Hepatocyte (in vitro differentiated cells): ENCODE data around the gene SLC30A7. TPM values are rescaled to one million over a fixed set of nuclear protein-coding genes. Genes with fewer than 3 reads are reported as not detected.
A peak's percentile ranks its signal among the peaks of the same experiment; 100 is the strongest.
"Not testable (repeated sequence)": the region's sequence is repeated elsewhere in the genome, so short reads cannot be mapped to it uniquely, and the experiment has no call there.

Experiments
- DNase-seq: peaks from one replicate; pipeline ENCODE4 v3.0.0-alpha.2; 2016; ENCODE audit warnings: low spot score
- H2AFZ ChIP-seq: fragments of 200-600 bp; sonication (generic); 2 replicates; pipeline ENCODE4 v1.6.0; 2016; ENCODE audit warnings: antibody characterized with exemption, mild to moderate bottlenecking
- H3K27ac ChIP-seq: fragments of 200-600 bp; sonication (generic); 2 replicates; pipeline ENCODE4 v1.5.1; 2016; ENCODE audit warnings: mild to moderate bottlenecking
- H3K27me3 ChIP-seq: fragments of 200-600 bp; sonication (generic); 2 replicates; pipeline ENCODE4 v1.6.1; 2016
- H3K36me3 ChIP-seq: fragments of 200-600 bp; sonication (generic); replicated peaks from 2 replicates; pipeline ENCODE4 v1.5.1; 2016; ENCODE audit warnings: low read depth; ENCODE audit not compliant: insufficient read depth
- H3K4me1 ChIP-seq: fragments of 200-600 bp; sonication (generic); 2 replicates; pipeline ENCODE4 v1.5.1; 2016; ENCODE audit warnings: mild to moderate bottlenecking, moderate library complexity; ENCODE audit not compliant: insufficient read depth
- H3K4me2 ChIP-seq: fragments of 200-600 bp; sonication (generic); 2 replicates; pipeline ENCODE4 v1.6.0; 2016
- H3K4me3 ChIP-seq: fragments of 200-600 bp; sonication (generic); 2 replicates; pipeline ENCODE4 v1.5.1; 2016; ENCODE audit warnings: mild to moderate bottlenecking
- H3K79me2 ChIP-seq: fragments of 200-600 bp; sonication (generic); 2 replicates; pipeline ENCODE4 v1.6.0; 2017; ENCODE audit warnings: mild to moderate bottlenecking
- H3K9me2 ChIP-seq: fragments of 200-600 bp; sonication (generic); replicated peaks from 2 replicates; pipeline ENCODE4 v1.6.0; 2017; ENCODE audit warnings: mild to moderate bottlenecking; ENCODE audit not compliant: insufficient read depth
- H3K9me3 ChIP-seq: fragments of 200-600 bp; sonication (generic); 2 replicates; pipeline ENCODE4 v1.5.1; 2016; ENCODE audit warnings: low read depth, mild to moderate bottlenecking
- H4K20me1 ChIP-seq: fragments of 200-600 bp; sonication (generic); 2 replicates; pipeline ENCODE4 v1.6.0; 2016; ENCODE audit warnings: mild to moderate bottlenecking; ENCODE audit not compliant: insufficient read depth, poor library complexity, severe bottlenecking
- EZH2 ChIP-seq: fragments of 200-600 bp; sonication (generic); IDR thresholded peaks from 2 replicates; pipeline ENCODE4 v1.6.1; 2016; ENCODE audit warnings: antibody characterized with exemption, mild to moderate bottlenecking, borderline replicate concordance
- EZH2phosphoT487 ChIP-seq: fragments of 200-600 bp; sonication (generic); IDR thresholded peaks from one replicate; pipeline ENCODE4 v1.6.1; 2018; ENCODE audit warnings: antibody characterized with exemption, mild to moderate bottlenecking, low read depth, moderate library complexity; ENCODE audit not compliant: unreplicated experiment, severe bottlenecking
- WGBS: methylation state at CpG from one replicate; pipeline ENCODE4 v1.1.6; 2016; ENCODE audit warnings: low lambda C conversion rate; ENCODE audit errors: missing lambda C conversion rate; 5-methylcytosine and 5-hydroxymethylcytosine counted together
- polyA plus RNA-seq: library from polyadenylated mRNA; unstranded; fragments of >200 nt; fragmentation: Nextera tagmentation; extraction: Ambion mirVana; gene quantifications from 2 replicates; pipeline ENCODE4 v1.2.1, GENCODE V29; 2016
- total RNA-seq: library from RNA; depleted of rRNA; stranded (reverse); fragments of >200 nt; gene quantifications from 2 replicates; pipeline ENCODE4 v1.2.3, GENCODE V29; 2014
- TF ChIP-seq, protein P1 (sequence below): fragments of 200-600 bp; sonication (generic); IDR thresholded peaks from 2 replicates; pipeline ENCODE4 v1.5.1; 2016; ENCODE audit warnings: antibody characterized with exemption, mild to moderate bottlenecking; ENCODE audit not compliant: poor library complexity

The SLC30A7 gene
- total and polyA plus RNA-seq, 2 experiments from 2014 or later = 23.0 to 61.9 TPM

DNA sequence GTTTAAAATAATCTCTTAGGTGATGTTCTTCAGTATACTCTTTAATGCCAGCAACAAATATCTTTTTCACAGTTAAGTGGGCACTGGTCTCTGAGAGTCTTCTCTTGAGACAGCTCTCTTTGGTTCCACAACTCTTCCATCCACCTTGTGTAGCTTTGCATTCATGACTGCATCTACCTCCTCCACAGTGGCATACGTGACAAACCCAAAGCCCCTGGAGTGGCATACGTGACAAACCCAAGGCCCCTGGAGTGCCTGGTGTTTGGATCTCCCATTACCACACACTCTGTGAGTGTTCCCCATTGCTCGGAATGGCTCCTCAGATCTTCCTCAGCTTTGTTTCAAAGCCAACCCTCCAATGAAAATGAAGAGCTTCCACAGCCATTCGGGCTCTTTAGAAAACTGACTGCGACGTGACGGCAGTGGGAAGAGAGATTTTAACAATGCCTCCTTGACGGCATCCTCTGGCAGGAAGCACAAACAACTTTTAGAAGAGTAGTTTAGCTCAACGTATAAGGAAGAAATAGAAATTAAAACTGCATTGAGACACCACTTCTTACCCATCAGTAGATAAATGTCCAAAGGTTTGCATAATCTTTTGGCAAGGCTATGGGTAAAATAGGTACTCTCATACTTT is 45.8 kb downstream of the SLC30A7 start:
- H3K27me3 ChIP-seq = no peaks in the 10 kb centered on the region
- no peak overlapping the region for H3K27ac ChIP-seq
- H3K79me2 ChIP-seq = peaks cover 3% of the 10 kb centered on the region
- no peaks in the 10 kb centered on the region for H4K20me1 ChIP-seq
- no peaks in the 10 kb centered on the region for H3K4me1 ChIP-seq
- no peaks in the 10 kb centered on the region for H3K9me2 ChIP-seq
- H3K36me3 ChIP-seq = no peaks in the 10 kb centered on the region
- TF ChIP-seq EZH2phosphoT487 (no peak), EZH2 (no peak)
- TF ChIP-seq, protein P1, sequence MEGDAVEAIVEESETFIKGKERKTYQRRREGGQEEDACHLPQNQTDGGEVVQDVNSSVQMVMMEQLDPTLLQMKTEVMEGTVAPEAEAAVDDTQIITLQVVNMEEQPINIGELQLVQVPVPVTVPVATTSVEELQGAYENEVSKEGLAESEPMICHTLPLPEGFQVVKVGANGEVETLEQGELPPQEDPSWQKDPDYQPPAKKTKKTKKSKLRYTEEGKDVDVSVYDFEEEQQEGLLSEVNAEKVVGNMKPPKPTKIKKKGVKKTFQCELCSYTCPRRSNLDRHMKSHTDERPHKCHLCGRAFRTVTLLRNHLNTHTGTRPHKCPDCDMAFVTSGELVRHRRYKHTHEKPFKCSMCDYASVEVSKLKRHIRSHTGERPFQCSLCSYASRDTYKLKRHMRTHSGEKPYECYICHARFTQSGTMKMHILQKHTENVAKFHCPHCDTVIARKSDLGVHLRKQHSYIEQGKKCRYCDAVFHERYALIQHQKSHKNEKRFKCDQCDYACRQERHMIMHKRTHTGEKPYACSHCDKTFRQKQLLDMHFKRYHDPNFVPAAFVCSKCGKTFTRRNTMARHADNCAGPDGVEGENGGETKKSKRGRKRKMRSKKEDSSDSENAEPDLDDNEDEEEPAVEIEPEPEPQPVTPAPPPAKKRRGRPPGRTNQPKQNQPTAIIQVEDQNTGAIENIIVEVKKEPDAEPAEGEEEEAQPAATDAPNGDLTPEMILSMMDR = no peak
- H3K4me2 ChIP-seq = no peak overlapping the region
- H3K9me3 ChIP-seq = no peaks in the 10 kb centered on the region
- H2AFZ ChIP-seq = no peak overlapping the region
- H3K4me3 ChIP-seq = no peak overlapping the region
- WGBS = 96% methylated on average over 9 of the region's 9 CpGs
- no peak for DNase-seq

DNA sequence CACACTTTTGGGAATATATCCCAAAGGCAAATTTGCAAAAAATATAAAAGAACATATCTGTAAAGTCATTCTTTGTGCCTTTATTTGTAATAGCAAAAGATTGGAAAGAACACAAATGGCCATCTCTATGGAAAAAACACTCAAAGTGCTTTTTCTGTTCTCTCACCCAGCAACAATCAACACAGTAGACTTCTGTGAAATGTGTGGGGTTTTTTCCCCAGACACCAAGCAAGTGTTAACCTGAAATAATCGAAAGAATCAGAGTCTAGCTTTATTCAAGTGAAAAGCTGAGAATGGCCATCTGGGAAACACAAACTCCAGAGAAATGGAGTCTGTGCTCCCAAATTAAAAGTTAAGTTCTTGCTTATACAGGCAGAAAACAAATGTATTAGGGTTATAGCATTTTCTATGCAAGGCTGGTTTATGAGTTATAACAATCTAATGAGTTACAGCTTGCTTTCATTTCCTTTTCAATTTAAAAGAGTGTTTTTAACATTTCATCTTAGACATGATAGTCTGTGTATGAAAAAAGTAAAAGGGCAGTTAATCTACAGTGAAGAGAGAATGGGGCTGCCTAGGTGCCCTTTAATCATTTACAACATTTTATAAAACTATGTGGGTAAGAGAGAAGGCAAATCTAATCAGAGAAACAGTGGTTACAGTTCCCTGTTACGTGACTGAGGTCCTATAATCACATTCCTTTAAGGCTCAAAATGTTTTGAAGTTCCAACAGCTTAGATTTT is 46.6 kb downstream of the SLC30A7 start:
- no peaks in the 10 kb centered on the region for H3K4me1 ChIP-seq
- 58% methylated on average over 2 of the region's 2 CpGs for WGBS
- H3K27me3 ChIP-seq = no peaks in the 10 kb centered on the region
- no peak for TF ChIP-seq EZH2phosphoT487
- no peak for TF ChIP-seq EZH2
- TF ChIP-seq, protein P1 = no peak
- no peaks in the 10 kb centered on the region for H3K9me3 ChIP-seq
- H3K36me3 ChIP-seq = no peaks in the 10 kb centered on the region
- H3K79me2 ChIP-seq = peaks cover 3% of the 10 kb centered on the region
- DNase-seq = no peak
- H3K27ac ChIP-seq = no peak overlapping the region
- H2AFZ ChIP-seq = no peak overlapping the region
- H3K4me2 ChIP-seq = no peak overlapping the region
- H4K20me1 ChIP-seq = no peaks in the 10 kb centered on the region
- H3K4me3 ChIP-seq = no peak overlapping the region
- H3K9me2 ChIP-seq = no peaks in the 10 kb centered on the region

DNA sequence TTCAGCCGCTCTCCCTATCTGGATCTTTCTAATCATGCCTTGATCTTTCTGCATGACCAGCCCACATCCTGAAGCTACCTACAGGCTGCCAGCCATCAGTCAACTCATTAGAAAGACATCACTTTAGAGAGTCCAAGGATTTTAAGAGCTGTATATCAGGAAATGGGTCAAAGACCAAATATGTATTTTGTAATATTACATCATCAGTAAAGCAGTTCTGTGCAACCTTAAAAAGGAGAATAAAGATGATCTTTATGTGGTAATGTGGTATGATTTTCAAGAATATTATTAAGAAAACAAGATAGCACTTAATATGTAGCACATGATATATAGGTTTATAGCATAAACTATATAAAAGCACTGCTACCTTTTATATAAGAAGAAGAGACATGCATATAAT is 47.6 kb downstream of the SLC30A7 start:
- H3K9me3 ChIP-seq = no peaks in the 10 kb centered on the region
- no peak for TF ChIP-seq EZH2phosphoT487
- TF ChIP-seq, protein P1 = no peak
- TF ChIP-seq EZH2 = no peak
- H3K79me2 ChIP-seq = peaks cover 6% of the 10 kb centered on the region
- no peak for DNase-seq
- no peaks in the 10 kb centered on the region for H4K20me1 ChIP-seq
- no peaks in the 10 kb centered on the region for H3K36me3 ChIP-seq
- H3K27me3 ChIP-seq = no peaks in the 10 kb centered on the region
- H3K27ac ChIP-seq = no peak overlapping the region
- 100% methylated on average over 1 of the region's 1 CpG for WGBS
- H3K4me1 ChIP-seq = no peaks in the 10 kb centered on the region
- H2AFZ ChIP-seq = no peak overlapping the region
- H3K4me2 ChIP-seq = no peak overlapping the region
- no peak overlapping the region for H3K4me3 ChIP-seq
- no peaks in the 10 kb centered on the region for H3K9me2 ChIP-seq

DNA sequence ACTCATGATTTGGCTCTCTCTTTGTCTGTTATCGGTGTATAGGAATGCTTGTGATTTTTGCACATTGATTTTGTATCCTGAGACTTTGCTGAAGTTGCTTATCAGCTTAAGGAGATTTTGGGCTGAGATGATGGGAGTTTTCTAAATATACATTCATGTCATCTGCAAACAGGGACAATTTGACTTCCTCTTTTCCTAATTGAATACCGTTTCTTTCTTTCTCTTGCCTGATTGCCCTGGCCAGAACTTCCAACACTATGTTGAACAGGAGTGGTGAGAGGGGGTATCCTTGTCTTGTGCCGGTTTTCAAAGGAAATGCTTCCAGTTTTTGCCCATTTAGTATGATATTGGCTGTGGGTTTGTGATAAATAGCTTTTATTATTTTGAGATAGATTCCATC is 50.2 kb downstream of the SLC30A7 start:
- H3K36me3 ChIP-seq, H4K20me1 ChIP-seq, H3K27me3 ChIP-seq, DNase-seq, H3K79me2 ChIP-seq, H2AFZ ChIP-seq, H3K9me3 ChIP-seq, H3K9me2 ChIP-seq, H3K4me2 ChIP-seq, H3K4me1 ChIP-seq, H3K4me3 ChIP-seq, H3K27ac ChIP-seq: not testable (repeated sequence)
- WGBS = 84% methylated on average over 3 of the region's 3 CpGs

DNA sequence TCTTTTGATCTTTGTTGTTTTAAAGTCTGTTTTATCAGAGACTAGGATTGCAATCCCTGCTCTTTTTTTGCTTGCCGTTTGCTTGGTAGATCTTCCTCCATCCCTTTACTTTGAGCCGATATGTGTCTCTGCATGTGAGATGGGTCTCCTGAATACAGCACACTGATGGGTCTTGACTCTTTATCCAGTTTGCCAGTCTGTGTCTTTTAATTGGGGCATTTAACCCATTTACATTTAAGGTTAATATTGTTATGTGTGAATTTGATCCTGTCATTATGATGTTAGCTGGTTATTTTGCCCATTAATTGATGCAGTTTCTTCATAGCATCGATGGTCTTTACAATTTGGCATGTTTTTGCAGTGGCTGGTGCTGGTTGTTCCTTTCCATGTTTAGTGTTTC is 51.9 kb downstream of the SLC30A7 start:
- not testable (repeated sequence) for H3K9me2 ChIP-seq, H3K4me1 ChIP-seq, H2AFZ ChIP-seq, H3K4me3 ChIP-seq, DNase-seq, H3K27me3 ChIP-seq, H4K20me1 ChIP-seq, H3K4me2 ChIP-seq, H3K9me3 ChIP-seq, H3K36me3 ChIP-seq, H3K27ac ChIP-seq, H3K79me2 ChIP-seq
- 95% methylated on average over 3 of the region's 3 CpGs for WGBS

DNA sequence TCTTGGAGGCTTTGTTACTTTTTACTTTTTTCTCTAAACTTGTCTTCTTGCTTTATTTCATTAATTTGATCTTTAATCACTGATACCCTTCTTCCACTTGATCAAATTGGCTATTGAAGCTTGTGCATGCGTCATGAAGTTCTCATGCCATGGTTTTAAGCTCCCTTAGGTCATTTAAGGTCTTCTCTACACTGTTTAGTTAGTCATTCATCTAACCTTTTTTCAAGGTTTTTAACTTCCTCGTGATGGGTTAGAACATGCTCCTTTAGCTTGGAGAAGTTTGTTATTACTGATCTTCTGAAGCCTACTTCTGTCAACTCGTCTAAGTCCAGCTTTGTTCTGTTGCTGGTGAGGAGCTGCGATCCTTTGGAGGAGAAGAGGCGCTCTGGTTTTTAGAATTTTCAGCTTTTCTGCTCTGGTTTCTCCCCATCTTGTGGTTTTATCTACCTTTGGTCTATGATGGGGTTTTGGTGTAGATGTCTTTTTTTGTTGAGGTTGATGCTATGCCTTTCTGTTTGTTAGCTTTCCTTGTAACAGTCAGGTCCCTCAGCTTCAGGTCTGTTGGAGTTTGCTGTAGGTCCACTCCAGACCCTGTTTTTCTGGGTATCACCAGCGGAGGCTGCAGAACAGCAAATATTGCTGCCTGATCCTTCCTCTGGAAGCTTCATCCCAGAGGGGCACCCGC is 53.0 kb downstream of the SLC30A7 start:
- peak overlapping the region; percentile 42 for H3K4me2 ChIP-seq
- H3K4me1 ChIP-seq = not testable (repeated sequence)

More for the DNA sequence above, 53.0 kb downstream of the SLC30A7 start:
- not testable (repeated sequence) for H3K9me3 ChIP-seq, H4K20me1 ChIP-seq, H3K27ac ChIP-seq, DNase-seq, H3K9me2 ChIP-seq, H3K4me3 ChIP-seq, H3K27me3 ChIP-seq, H3K36me3 ChIP-seq, H2AFZ ChIP-seq, H3K79me2 ChIP-seq
- WGBS = 93% methylated on average over 7 of the region's 7 CpGs
